Measurements from ENCODE around the gene B3GALNT2.
"Not testable (repeated sequence)": the region's sequence is repeated elsewhere in the genome, so short reads cannot be mapped to it uniquely, and the experiment has no call there.

B3GALNT2 gene

DNA sequence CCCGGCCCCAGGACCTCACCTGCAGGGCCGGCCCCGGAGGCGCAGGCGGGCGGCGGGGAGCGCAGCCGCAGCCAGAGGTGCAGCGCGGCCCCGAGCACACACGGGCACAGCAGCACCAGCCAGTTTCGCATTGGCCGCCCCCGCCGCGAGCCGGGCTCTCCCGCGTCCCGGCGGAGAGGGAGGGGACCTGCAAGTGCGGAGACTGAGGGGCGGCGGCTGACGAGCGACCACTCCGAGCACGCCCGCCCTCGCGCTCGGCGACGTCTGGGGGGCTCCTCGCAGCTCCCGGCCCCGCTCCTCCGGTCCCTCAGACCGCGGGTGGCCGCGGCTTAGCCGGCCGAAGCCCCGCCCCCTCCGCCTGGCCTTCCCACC lies at the start of gene B3GALNT2:
TSS of gene B3GALNT2 (minus strand) at position 331 of the 372 bp plus-strand sequence. CDS start at position 131, 200 bp downstream.
- no peak for DNase-seq (ENCODE audit: low read depth)

DNA sequence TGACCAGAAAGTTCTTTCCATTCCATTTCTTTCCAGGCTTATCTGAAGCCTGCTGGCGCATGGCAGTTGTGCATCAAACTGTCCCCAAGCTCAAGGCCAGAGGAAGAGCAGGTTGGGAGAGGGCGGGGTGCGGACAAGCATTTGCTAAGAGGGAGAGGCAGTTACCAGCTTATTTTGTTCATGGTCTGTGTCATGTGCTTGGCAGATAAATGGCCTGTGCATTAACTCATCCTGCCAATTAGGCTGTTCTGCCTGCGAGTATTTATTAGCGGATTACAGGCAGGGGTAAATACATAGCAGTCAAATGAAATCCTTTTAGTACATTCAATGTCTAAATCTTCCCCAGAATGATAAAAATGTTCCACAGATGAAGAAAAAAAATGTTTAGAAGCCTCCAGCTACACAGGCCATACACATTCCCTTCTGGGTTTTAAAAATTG lies 48.9 kb upstream of the B3GALNT2 start:
- DNase-seq (ENCODE audit: low read depth): no peak

DNA sequence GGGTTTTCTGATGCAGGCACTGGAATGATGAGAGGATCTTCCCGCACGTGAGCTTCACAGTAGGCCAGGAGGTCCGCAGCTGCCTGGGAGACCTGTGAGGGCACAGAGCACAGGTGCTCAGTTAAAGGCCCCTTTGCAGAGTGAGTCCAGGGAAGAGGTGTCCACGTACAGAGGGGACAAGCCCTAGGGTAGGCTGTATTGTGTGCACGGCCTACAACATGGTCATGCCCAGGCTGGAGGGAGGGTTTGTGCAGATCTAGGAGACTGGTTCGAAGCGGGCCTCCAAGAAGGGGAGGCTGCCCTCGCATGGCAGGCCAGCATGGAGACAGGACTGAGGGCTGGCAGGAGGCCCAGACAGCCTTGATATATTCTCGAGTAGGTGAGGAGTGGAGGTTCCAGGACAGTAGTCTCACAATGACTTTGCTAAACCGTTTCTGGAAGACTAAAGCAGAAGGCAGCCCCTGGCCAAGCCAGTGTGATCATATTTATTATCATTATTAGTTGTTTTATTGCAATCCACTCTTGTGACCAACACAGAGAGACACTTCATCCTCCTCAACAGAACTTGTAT lies 48.0 kb upstream of the B3GALNT2 start:
- DNase-seq (ENCODE audit: low read depth): no peak

DNA sequence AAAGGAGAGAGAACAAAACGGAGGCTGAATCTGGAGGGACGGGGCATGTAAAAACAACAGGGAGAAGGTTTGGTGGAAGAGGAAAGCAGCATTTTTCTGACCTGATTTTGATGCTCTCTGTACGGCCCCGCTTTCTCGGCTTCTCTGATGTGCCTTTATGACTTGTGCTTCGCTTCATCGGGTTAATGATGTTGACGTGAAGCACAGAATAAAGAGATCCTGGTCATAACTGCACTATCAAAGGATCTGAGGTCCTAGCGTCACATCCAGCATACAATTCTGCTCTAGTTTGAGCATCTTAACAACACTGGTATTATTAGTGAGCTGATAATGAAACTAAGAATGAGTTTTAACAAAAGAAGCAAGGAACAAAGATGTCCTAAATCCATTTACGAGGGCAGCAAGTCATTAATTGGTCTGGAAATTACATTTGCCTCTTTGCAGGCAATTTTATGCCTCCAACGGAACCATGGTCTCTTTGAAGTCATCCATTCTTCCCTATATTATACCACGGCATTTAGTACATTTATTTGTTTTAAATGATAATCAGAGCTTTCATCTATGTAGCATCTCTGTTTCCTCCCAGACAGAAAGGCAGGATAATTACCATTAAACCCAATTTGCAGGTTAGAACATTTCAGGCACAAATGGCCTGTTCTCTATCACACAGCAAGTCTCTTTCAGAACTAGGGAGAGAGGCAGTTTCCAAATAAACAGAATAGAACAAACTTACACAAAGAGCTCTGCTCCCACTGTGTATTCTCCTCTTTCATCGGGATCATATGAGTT lies 45.3 kb upstream of the B3GALNT2 start:
- no peak for DNase-seq (ENCODE audit: low read depth)

DNA sequence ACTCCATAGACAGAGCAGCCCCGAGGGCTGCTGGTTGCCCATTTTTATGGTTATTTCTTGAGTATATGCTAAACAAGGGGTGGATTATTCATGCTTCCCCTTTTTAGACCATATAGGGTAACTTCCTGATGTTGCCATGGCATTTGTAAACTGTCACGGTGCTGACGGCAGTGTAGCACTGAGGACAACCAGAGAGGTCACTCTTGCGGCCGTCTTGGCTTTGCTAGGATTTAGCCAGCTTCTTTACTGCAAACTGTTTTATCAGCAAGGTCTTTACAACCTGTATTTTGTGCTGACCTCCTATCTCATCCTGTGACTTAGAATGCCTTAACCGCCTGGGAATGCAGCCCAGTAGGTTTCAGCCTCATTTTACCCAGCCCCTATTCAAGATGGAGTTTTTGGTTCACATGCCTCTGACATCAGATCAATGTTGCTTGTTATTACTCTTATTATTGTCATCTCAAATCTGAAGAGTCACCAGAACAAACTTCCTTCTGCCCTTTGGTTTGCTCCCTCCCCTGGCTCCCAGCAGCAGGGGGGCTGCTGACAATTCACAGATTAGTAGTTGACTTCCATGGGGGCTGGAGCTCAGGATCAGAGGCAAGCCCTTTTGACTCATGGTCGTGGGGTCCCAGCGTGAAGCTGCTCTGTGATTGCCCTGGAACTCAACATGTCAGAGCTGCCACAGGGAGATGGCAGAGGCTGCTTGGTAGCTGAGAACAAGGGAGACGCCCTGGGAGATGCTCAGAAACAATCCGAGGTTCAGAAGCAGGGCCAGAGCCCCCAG lies 42.3 kb upstream of the B3GALNT2 start:
- DNase-seq (ENCODE audit: low read depth): not testable (repeated sequence)

DNA sequence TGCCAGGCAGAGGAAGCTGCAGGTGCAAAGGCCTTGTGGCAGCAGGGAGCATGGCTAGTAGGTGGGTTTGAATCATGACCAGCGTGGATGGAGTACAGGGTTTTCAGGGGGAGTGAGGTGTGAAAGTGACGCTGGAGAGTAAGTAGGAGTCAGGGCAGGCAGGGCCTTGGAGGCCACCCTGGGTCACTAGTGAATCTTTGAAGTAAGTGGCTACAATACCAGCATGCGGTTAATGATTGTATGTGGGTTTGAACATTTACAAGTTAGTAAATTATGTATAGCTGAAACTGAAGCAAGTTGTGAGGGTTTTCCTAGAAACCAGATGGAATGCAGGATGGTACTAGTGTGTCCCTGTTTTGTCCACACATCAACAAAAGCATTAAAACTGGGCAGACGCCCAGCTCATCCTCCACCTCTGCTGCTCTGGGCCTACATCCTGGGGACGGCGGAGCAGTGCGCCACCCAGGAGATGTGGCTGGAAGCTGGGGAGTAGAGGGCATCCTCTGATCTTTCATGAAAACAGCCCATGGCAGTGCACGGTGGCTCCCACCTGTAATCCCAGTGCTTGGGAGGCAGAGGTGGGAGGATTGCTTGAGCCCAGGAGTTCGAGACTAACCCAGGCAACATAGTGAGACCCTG lies 41.2 kb upstream of the B3GALNT2 start:
- DNase-seq (ENCODE audit: low read depth): no peak

DNA sequence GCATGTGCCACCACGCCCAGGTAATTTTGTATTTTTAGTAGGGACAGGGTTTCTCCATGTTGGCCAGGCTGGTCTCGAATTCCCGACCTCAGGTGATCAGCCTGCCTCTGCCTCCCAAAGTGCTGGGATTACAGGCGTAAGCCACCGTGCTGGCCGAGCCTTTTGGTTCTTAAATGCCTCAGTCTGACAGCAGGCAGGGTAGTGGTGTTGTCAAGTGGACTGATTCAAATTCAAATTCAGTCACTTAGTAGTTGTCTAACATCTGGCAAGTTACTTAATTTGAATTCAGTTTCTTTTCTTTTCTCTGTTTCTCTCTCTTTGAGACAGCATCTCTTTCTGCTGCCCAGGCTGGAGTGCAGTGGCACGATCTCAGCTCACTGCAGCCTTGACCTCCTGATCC lies 38.6 kb upstream of the B3GALNT2 start:
- DNase-seq (ENCODE audit: low read depth): not testable (repeated sequence)

DNA sequence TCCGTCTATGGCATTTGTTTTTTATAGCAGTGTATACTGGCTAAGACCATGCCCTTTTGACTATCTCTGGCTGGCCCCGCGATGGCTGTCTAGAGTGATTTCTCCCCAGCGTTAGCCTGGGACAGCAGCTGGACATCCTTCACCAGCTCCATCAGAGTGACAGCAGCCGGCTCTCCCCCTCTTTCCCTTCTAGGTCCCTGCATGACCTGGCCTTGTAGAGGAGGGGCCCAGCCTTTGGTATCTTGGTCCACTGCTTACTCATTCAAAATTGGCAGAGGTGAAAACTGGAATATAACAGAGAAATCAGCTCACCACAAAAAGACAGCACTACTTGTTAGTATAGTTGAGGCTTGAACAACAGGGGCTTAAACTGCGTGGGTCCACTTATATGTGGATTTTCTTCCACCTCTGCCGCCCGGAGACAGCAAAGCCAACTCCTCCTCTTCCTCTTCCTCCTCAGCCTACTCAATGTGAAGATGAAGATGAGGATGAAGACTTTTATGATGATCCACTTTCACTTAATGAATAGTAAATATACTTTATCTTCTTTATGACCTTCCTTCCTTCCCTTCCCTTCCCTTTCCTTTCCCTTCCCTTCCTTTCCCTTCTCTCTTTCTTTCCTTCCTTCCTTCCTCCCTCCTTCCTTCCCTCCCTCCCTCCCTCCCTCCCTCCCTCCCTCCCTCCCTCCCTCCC lies 29.4 kb upstream of the B3GALNT2 start:
- DNase-seq (ENCODE audit: low read depth): no peak

DNA sequence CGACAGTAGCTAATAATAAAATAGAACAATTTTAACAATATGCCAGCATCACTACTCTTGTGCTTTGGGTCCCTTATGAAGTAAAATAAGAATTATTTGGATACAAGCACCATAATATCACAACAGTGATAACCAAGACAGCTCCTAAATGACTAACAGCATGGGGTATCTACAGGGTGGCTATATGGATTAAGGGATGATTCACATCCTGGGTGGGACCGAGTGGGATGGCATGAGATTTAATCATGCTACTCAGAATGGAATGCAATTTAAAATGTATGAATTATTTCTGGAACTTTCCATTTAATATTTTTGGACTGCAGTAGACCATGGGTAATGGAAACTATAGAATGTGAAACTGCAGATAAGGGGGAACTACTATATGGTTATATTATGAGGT lies 28.1 kb upstream of the B3GALNT2 start:
- DNase-seq (ENCODE audit: low read depth): no peak

DNA sequence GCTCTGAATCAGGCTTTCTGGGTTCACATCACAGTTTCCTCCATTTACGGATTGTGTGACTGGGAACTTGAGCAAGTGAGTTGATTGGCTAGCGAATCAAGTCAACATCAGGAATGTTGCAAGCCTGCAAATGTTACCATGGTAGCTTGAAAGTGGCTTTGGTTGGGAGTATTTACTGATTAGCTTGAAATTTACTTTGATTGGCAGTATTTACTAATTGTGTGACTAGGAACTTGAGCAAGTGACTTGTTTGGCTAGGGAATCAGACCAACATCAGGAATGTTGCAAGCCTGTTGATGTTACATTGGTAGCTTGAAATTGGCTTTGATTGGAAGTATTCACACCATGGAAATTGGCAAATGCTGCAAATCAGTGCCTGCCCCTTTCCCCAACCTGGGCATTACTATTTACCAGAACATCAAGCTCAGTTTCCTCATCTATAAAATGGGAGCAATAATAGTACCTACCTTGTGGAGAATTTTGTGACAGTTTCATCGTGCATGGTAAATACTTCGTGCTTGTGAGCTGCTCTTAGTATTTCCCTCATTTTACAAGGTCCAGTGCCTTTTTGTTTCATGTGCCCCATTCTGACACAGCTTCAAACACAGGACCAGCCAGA lies 23.1 kb upstream of the B3GALNT2 start:
- no peak for DNase-seq (ENCODE audit: low read depth)

DNA sequence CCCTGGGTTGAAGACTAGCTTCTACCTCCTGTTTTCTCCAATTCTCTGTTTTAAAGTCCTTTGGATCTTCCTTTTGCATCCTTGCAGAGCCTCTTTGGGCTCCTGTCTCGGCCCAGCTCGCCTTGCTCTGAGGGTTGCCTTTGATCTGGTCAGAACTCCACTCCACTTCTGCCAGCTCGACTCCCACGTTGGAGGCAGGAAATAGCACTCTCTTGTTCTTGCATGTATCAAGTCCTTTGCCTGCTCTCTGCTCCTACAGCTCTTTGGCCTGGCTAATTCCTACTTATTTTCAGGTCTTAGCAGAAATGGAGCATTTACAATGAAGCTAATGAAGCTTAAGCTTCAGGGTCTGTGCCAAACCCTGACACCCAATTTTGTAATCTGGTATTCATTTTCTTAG lies 21.1 kb upstream of the B3GALNT2 start:
- no peak for DNase-seq (ENCODE audit: low read depth)

DNA sequence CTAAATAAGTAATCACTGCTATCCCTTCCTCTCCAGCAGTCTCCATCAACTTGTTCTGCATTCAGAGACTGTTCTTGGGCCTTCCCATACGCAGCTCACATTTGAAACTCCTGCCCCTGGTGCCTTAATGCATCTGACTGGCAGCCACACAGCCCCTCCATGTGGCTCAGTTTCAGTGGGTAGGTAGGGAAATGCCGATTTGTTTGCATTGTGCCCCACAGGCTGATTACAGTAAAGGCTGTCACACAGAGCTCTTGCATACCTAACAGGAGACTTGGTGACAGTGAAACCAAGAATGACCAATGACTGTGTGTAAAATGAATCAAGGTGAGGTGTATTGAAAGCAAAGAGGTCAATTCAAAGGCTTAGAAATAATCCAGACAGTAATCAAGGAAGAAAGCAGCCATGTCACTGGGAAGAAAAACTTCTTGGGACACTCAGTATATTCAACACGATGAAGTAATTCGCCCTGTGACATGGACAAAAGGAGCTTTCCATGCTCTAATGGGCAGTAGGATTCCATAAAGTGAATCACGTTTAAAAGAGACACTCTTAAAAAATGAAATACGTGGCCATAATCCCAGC lies 12.7 kb upstream of the B3GALNT2 start:
- DNase-seq (ENCODE audit: low read depth): no peak

DNA sequence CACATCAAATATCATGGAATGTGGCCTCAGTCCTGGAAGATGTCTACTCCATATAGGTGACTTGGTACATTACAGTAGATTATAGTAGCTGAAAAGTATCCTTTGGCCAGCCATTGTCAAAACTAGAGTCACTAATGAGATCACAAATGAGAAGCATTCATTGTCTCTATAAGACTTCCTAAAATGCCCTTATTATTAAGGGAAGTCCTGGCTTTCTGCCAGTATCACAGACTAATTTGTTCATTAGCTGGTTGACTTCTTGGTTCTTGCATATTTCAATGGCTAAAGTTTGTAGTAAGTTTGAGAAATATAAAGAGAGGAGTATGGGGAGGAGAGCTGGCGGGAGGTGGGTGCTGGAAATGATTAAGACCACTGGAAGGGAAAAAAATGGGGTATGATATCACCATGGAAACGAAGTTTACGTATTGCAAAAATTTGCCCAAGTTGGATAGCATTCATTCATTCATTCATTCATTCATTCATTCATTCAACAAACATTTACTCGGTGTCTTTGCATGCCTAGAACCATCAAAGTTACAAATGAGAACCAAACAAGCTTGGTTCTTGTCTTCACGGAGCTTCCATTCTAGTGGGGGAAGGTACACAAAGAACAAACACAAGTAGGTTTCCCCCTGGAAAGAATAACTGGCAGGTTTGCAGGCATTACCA lies 11.7 kb upstream of the B3GALNT2 start:
- no peak for DNase-seq (ENCODE audit: low read depth)

DNA sequence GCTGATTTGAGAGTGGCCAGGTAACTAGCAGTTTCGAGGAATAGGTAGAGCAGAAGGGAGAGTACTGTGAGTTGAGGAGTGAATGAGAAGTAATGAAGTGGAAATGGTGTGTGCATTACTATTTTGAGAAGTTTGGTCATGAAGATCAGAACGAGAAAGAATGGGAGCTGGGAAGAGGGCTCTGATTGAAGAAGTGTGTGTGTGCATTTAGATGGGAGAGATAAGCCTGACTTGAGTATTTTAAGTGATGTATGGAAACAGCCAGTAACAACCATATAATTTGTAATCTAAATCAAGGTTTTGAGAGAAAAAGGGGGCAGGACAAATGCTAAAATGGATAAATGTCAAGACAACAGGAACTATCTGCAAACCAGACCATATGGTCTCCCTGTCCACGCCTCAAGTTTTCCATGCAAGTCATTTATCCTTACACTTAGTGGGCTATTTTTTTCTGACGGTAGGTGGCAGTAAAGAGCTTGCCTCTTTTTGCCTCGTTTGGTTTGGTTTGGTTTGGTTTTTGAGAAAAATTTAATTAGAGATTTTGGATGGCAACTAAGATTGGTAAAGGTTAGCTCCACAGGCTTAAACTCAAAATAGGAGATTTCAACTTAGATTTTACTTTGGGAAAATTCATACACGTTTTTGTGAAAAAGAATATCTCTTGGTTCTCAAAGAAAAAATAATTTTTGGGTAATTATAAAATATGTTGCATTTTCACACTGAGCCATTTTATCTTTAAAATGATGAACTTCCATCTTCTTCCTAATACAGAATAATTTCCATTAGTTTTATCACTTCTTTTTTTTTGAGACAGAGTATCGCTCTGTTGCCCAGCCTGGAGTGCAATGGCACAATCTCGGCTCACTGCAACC lies 9.5 kb upstream of the B3GALNT2 start:
- peak; percentile 11 for DNase-seq (ENCODE audit: low read depth)

DNA sequence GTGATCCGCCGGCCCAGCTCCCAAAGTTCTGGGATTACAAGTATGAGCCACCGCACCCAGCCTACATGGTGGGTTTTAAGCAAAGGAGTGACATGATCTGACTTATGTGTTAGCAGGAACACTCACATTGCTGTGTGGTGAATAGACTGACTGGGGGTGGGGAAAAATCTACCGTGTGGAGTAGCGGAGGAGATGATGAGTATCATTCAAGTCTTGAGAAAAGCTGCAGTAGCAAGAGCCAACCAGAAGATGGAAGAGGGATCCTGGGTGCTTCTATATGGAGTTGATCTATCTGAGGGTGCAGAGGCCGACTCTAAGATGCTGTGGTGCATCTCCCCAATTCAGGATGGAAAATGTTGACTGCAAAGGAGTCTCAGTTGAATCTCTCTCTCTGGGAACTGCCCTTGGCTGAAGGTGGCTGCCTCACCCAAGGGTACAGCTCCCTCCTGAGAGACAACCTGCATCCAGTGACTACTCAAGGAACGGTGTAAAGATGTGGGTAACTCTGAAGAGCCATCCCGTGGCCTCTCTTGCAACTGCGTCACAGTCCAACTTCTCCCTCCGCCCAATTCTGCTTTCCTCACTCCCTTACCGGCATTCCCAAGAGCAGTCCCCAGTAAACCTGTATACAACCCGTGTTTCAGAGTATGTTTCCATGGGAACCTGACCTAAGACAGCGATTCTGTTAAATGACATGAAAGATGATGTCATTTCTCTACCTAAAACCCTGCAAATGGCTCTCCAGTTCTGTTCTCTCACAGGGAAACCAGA lies 7.4 kb upstream of the B3GALNT2 start:
- no peak for DNase-seq (ENCODE audit: low read depth)

DNA sequence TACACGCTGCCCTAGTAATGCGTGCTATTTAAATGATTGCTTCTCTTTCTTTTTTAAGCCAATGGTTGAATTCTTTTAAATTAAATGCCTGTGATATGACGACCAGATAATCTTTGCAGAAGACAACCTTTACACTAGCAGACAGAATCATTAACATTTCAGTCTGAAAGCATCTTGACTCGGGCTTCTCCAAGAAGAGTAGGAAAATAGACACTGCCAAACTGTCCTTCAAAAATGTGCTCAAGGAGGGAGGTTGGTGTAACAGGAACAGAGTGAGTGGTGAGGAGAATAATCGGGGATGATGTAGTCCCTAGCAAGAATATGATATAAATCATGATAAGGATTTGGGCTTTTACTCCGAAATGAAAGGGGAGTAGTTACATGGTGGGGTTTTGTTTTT lies 6.6 kb upstream of the B3GALNT2 start:
- DNase-seq (ENCODE audit: low read depth): no peak

DNA sequence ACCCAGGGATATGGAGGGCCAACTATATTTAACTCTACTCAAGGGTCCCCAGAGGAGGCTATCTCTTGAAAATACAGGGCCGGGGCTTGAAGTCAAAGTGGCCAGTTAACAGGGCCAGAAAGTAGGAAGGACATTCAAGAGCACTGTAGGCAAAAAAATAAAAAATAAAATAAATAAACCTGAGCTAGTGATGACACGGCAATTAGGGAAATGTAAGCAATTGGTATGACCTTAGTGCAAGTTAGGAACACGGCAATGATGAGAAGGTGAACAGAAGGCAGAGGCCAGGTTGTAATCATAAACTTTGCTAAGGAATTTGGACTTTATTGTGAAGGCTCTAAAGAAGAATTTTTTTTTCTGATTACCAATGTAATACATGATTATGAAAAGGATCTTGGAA lies 3.4 kb upstream of the B3GALNT2 start:
- no peak for DNase-seq (ENCODE audit: low read depth)

DNA sequence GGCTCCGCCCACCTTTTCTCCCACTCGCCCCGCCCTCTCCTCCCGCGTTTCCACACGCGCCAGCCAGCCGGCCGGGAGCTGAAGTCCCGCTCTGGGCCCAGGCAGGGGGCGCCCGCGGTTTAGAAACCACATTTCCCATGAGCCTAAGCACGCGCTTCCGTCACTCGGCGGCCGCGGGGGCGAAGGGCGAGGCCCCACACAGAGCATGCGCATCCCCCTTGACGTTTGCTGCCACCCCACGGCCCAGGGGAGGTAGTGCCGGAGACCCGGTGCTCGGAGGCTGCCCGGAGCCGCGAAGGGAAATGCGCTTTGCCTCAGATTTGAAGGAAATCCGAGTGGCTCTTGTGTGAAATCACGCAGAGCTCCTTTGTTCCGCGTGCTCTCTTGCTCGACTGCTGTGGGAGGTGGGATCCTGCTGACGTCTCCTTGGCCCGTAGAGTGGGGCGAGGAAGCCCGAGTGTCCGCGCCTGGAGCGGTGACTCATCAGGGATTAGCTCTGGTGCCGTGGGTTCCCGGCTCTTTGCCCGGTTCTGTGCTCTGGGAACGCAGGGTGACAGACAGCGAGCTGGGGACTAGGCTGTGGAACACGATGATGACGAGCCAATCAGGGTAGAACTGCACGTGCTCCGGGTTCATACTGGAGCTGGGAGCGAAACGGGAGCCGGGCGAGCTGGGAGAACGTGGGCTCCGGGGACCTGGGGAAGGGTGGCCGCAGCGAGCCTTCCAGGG lies 406 bp upstream of the B3GALNT2 start:
- DNase-seq (ENCODE audit: low read depth): peak; percentile 98

All from stimulated activated CD4-positive, alpha-beta T cell treated with anti-CD3 and anti-CD28 coated beads, Interleukin-2, amount 100 ng/mL, for 4 hours (primary cell).